ENCODE measurements around the gene MAN2B2.

Gene MAN2B2

DNA sequence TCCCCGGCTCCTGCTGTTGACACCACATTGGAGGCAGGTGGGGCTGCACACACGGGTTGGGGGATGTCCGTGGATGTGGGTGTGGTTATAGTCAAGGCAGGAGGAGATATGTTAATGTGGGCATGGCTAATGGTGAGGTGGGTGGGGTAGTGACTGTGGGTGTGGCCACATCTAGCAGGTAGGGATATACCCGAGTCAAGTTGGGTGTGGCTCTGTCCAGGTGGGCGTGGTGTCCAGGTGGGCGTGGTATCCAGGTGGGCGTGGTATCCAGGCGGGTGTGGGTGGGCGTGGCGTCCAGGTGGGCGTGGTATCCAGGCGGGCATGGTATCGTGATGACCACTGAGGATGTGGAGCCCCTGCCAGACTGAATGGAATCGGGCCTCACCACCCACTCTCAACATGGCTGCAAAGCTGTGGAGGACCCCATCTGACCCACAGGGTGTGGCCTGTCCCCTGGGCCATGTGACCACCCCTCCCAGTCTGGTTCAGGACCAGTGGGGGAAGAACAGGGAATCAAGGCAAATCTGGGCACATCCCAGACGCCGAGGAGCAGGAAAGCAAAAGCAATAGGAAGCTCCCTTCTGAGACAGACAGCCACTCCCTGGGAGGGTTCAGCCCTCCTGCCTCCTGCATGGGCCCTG, 21.0 kb downstream of the MAN2B2 start:
- DNase-seq = no peak

DNA sequence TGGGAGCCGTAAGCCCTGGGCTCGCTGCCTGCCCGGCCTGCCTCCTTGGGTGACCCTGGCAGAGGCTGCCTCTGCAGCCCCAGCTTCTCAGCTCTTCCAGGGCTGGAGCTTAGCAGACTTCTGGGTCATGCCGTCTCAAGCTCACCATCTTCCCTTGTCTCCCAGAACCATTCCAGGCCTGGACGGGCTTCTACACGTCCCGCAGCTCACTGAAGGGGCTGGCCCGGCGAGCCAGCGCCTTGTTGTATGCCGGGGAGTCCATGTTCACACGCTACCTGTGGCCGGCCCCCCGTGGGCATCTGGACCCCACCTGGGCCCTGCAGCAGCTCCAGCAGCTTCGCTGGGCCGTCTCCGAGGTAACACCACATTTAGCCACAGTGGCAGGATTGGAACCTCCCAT, 22.0 kb downstream of the MAN2B2 start:
- DNase-seq = no peak

DNA sequence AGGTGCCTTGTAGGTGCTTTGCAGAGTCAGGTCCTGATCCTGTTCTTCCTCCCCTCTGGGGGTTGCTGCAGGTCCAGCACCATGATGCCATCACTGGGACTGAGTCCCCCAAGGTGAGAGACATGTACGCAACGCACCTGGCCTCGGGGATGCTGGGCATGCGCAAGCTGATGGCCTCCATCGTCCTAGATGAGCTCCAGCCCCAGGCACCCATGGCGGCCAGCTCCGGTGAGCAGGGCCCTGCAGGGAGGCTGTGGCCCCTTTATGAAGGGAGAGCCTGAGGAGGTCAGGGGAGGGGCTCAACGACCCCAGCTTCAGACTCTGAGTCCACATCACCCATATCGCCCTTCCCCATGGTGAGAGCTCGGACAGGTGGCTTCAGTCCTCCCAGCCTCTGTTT, 23.1 kb downstream of the MAN2B2 start:
- DNase-seq = no peak

DNA sequence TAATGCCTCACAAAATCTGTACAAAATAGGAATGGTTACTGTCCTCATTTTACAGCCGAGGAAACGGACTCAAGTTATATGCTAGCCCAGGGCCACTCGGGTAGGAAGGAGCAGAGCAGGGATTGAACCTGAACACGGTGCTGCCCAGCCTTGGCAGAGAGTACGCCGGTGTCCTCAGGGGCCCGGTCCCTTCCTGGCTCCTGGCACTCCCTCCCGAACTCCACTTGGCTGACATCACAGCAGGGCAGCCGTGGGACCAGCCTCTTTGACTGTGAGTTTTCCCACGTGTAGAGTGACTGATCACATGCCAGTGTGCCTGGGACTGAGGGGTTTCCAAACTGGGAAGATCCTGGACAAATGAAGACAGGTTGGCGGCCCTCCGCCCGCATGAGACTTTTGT, 23.7 kb downstream of the MAN2B2 start:
- DNase-seq = no peak

DNA sequence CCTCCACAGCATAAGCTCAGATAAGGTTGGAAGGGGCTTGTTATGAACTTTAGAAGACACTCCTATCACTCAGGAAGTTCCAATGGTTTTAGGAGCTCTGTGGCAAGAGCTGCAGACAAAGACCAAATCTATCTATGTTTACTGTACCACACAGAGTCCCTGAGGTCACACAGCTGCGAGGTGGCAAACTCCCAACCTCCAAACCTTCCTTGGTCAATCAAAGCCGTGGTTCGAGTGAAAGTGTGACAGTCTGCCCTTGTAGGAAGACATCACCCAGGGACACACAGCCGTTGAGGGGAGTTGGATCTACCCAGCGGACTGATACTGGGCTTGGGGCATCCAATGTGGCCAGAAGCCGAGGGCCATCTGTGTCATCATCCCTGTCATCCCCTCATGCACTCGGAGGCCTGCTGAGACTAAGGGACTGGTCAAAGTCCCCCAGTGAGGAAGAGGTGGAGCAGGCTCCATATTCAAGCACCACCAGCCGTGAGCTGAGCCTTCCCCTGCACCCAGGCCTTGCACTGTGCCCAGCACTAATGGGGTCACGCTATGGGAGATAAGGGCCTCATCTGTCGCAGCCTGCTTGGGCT, 26.8 kb downstream of the MAN2B2 start:
- DNase-seq = no peak

DNA sequence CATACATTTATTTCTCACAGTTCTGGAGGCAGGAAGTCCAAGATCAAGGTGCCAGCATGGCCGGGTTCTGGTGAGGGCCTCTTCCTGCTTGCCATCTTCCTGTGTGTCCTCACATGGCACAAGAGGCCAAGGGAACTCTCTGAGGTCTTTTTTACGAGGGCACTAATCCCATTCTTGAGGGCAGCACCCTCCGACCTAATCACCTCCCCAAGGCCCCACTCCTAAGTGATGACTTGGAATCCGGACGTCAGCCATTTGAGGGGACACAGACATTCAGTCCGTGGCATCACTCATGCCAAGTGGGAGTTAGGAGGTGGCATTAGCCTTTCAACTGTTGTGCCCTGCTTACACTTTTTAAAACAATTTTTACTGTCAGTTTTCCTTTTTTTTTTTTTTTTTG, 27.3 kb downstream of the MAN2B2 start:
- no peak for DNase-seq

DNA sequence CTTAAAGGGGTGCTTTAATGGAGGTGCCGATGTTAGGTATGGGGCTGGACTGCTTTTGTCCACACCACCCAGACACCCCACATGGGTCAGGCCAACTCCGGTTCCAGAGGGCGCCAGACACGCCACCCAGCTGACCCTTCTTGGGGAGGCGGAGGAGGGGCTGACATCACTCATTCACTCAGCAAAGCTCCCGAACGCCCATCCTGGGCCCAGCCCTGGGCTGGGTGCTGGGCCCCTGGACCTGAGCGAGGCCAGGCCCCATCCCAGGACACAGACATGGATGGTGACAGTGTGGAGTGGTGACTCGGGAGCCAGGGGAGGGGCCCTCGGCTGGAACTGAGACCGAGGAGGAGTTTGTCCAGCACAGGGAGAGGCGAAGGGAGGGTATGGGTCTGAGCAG, 28.1 kb downstream of the MAN2B2 start:
- DNase-seq = no peak

DNA sequence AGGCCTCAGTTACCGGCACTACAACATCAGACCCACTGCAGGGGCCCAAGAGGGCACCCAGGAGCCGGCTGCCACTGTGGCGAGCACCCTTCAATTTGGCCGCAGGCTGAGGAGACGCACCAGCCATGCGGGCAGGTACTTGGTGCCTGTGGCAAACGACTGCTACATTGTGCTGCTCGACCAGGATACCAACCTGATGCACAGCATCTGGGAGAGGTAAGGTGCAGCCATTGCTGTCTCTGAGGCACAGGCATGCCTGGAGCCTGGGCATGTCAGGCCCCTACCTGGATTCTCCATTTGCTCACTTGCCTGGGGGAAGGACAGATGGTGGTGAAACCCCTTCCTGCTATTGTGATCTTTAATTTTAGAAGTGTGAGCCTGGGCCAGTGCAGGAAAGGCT, 30.1 kb downstream of the MAN2B2 start:
- no peak for DNase-seq

DNA sequence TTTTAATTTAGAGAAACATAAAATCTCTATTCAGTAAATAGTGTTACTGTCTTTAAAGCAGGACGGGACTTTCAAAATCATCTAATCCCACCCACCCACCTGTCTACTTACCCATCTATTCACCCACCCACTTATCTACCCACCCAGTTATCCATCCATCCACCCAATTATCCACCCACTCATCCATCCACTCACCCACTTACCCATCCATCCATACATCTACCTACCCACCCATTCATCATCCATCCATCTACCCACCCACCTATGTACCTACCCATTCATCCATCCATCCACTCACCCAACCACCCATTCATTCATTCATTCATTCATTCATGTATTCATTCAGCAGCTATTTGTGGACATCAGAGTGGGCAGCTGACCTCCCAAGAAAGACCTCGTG, 30.6 kb downstream of the MAN2B2 start:
- DNase-seq = no peak

DNA sequence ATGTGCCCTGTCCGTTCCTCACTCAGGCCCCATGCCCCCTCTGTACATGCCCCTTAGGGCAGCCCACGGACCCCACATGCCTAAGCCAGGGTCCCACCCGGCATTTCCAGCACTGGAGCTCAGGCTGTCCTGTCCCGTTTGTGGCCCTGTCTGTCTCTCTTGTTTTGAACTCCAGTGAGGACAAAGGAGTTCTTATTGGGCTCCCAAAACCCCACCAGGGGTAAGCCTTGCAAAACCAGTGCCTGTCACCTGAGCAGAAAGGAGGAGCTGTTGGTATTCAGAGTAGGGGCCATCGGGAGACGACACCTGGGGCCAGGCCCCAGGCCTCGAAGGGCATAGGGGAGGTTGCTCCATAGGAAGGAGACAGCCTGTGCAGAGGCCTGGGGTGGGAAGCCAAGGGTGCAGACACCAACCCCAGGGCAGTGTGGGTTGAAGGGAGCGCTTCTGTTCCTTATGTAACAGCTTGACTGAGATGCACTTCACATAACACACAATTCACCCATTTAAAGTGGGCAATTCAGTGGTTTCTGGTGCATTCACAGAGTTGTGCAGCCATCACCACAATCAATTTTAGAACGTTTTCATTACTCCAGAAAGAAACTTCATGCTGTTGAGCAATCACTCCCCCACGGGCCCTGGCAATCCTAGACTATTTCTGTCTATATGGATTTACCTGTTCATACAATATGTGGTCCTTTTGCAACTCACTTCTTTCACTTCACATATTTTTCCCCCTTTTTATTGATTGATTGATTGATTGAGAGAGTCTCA, 31.7 kb downstream of the MAN2B2 start:
- DNase-seq = no peak

DNA sequence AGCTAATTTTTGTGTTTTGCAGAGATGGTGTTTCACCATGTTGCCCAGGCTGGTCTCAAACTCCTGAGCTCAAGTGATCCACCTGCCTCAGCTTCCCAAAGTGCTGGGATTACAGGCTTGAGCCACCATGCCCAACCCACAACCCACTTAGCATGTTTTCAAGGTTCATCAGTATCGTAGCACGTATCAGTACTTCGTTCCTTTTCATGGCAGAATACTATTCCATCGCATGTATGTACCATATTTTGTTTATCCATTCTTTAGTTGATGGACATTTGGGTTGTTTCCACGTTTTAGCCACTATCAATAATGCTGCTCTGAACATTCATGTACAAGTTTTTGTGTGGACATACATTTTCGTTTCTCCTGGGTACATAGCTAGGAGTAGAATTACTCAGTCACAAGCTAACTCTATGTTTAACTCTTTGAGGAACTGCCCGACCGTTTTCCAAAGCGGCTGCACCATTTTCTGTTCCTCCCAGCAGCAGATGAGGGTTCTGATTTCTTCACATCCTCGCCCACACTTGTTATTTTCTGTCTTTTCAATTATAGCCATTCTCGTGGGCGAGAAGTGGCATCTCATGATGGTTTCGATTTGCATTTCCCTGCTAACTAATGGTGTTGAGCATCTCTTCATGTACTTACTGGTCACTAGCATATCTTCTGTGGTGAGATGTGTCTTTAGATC, 32.5 kb downstream of the MAN2B2 start:
- no peak for DNase-seq

DNA sequence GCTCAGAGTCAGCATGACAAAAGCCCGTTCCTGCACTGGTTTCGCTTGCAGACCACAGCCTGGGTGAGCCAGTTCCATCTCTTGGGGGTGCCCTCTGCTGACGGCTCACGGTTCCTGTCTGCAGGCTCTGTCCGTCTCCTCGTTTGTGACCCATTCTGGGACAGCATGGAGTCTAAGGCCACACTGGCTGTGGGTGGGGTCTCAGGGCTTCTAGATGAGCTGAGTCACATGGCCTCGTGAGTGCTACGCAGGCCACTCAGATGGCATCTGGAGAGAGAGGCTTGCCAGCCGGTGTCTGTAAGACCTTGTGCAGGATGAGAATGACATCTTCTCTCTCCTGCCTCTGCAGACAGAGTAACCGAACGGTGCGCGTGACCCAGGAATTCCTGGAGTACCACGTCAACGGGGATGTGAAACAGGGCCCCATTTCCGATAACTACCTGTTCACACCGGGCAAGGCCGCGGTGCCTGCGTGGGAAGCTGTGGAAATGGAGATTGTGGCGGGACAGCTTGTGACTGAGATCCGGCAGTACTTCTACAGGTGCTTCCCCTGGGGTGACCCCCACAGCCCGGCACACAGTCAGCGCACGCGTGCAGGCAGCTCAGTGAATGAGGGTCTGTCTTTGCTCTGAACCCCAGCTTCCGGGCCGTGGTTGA, 33.9 kb downstream of the MAN2B2 start:
- DNase-seq = no peak

DNA sequence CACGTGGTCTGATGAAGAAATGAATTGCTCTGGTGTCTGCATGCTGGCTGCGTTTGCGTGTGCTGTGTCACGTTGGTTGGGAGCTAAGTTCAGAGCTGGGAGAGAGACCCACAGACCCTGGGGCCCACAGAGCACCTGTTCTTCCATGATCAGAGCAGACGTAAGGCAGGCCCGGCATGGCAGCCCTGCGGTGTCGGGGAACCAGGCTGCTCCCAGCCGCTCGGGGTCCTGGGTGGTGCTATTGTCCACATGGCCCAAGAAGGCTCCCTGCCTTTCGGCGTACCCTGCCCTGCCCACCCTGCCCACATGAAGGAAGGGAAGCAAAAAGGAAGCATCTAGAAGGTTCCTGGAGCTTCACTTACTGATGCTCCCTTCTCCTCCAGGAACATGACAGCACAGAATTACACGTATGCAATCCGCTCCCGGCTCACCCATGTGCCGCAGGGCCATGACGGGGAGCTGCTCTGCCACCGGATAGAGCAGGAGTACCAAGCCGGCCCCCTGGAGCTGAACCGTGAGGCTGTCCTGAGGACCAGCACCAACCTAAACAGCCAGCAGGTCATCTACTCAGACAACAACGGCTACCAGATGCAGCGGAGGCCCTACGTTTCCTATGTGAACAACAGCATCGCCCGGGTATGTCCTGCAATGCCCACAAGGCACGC, 34.6 kb downstream of the MAN2B2 start:
- no peak for DNase-seq

DNA sequence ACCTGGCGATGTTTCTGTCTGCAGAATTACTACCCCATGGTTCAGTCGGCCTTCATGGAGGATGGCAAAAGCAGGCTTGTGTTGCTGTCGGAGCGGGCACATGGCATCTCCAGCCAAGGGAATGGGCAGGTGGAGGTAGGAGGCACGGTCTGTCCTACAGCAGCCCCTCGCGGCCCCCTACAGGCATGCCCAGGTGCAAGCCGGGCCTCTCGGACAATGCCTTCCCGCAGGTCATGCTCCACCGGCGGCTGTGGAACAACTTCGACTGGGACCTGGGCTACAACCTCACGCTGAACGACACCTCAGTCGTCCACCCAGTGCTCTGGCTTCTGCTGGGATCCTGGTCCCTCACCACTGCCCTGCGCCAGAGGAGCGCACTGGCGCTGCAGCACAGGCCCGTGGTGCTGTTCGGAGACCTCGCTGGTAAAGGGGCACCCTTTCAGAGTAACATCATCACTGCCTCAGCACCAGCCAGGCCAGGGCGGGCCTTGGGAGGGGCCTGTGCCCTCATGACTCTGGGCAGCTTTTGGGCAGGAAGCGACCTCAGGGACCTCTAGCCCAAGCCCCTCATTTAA, 36.0 kb downstream of the MAN2B2 start:
- no peak for DNase-seq

DNA sequence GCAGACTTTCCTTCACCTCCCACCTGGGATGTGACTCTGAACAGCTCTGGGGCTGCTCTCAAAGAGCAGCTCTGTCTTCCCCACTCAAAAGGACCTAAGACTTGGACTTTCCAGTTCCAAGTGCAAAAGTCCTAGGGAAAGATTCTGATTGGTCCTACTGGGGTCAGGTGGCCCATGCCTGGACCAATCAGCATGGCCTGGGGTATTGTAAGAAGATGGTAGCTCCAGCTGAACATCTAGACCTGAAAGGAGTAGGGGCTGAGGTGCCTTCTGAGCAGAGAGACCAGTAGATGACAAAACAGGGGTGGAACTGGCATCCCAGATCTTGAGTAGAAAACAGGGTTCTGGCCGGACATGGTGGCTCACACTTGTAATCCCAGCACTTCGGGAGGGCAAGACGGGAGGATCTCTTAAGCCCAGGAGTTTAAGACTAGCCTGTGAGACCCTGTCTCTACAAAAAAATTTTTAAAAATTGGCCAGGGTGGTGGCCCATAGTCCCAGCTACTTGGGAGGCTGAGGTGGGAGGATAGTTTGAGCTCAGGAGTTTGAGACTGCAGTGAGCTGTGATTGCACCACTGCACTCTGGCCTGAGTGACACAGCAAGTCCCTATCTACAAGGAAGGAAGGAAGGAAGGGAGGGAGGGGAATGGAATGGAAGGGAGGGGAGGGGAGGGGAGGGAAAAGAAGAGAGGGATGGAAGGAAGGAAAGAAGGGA, 38.1 kb downstream of the MAN2B2 start:
- no peak for DNase-seq

DNA sequence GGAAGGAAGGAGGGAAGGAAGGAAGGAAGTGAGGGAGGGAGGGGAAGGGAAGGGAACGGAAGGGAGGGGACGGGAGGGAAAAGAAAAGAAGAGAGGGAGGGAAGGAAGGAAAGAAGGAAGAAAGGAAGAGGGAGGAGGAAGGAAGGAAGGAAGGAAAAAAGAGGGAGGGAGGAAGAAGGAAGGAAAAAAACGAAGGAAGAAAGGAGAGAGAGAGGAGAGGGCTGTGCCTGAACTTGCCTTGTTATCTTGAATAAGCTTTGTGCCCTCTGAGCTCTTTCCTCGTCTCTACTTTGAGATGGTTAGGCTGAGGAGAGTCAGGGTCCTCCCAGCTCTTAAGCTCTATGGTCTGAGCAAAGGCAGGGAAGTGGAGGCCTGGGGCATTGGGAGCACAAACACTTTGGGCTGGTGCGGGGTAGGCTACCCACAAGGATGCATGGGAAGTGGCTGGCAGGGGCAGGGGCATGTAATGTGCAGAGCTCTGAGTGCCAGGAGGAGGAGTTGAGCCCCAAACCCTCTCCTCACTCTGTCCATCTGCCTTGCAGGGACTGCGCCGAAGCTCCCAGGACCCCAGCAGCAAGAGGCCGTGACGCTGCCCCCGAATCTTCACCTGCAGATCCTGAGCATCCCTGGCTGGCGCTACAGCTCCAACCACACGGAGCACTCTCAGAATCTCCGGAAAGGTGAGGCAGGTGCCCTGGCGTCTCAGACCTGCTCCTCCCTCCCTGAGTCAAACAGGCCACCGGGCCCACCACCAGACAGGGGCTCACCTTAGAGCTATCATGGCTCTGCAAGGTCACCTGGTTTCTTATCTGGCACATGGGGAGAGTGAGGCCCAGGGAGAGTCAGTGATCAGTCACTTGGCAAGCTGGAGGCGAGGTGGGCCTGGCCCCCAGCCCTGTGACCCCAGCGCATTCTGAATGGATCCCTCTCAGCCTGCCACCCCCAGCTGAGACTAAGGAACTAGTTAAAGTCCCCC, 39.0 kb downstream of the MAN2B2 start:
- DNase-seq = no peak

DNA sequence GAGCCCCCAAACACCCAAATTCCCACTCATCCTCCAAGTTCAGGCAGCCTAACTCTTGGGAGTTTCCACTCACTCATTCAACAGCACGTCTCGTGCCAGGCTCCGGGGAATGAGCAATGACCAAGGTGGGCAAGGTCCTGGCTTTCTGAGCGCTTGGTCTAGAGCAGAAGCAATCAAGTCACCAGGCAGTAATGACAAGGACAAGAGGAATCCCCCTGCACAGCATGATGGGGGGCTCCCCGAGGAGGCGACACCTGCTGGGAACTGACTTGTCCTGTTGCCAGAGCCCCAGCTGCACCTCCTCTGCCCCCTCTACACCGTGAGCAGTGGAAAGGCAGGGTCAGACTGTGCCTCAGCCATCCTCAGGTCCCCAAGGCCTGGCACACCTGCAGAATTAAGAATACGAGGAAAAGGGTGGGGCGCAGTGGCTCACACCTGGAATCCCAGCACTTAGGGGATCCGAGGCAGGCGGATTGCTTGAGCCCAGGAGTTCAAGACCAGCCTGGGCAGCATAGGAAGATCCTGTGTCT, 39.8 kb downstream of the MAN2B2 start:
- DNase-seq = no peak

DNA sequence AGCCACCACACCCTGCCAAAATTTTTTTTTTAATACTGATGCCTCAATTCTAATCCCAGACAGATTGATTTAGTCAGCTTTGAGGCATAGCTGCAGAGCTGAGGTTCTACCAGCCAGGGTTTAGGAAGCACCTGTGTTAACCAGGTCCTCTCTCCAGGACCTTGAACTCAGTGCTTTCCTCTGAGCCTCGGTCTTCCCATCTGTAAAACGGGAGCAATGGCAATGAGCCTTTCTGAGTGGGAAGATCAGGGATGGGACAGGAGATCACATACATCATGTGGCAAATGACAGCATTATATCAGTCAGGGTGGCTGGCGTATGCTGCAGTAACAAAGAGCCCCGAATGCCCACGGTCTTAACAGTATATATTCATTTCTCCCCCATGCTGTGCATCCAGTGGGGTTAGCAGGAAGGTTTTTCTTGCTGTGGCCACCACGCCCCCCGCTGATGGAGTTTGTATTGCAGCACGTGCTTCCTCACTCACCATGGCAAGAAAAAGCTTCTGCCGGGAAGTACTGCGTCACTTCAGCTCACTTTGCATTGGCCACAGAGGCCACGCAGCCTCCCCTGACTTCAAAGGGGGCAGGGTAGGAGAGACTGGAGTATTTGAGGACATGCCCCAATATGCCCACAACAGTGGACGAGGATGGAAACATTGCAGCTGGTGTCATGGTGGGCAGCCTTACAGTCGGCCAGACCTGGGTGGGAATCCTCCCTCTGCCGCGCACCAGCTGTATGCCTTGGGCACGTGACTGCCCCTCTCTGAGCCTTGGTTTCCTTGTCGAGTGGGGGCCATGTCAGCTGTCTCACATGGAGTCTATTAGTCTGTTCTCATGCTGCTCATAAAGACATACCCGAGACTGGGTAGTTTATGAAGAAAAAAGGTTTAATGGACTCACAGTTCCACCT, 41.4 kb downstream of the MAN2B2 start:
- no peak for DNase-seq

DNA sequence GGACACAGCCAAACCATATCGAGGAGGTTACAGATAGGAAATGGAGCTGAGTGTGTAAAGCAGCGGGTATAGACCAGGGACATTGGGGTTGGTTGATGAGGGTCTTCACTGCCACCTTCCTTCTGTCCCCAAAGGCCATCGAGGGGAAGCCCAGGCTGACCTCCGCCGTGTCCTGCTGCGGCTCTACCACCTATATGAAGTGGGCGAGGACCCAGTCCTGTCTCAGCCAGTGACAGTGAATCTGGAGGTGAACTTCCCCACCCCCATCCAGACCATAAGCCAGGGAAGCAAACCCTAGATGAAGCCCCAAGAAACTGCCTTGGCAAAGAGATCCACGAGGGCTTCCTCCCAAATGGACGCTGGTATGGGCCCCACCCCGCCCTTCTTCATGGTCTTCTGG, 42.3 kb downstream of the MAN2B2 start:
- no peak for DNase-seq

All from stimulated activated CD4-positive, alpha-beta T cell treated with anti-CD3 and anti-CD28 coated beads, Interleukin-1b, Interleukin-23, amount 100 ng/mL, for 48 hours (primary cell).